Neural cell (in vitro differentiated cells): ENCODE measurements around the gene CST6. TPM values are rescaled to one million over a fixed set of nuclear protein-coding genes. Genes with fewer than 3 reads are reported as not detected.

Experiments
- H2AFZ ChIP-seq: fragments of 200-600, 300-800 bp; sonication (generic), shearing (Covaris generic); 2 replicates; pipeline ENCODE4 v1.6.0; 2014; ENCODE audit warnings: low read depth, mild to moderate bottlenecking, antibody characterized with exemption, low read length, moderate library complexity
- H3F3A ChIP-seq: fragments of 200-600 bp; shearing (Covaris generic); 2 replicates; pipeline ENCODE4 v1.6.1; 2016; ENCODE audit warnings: mild to moderate bottlenecking, moderate library complexity, mixed read lengths, antibody characterized with exemption, low read length; ENCODE audit not compliant: insufficient read depth, poor library complexity, severe bottlenecking
- H3K27ac ChIP-seq: fragments of 200-600, 300-800 bp; sonication (generic), shearing (Covaris generic); 2 replicates; pipeline ENCODE4 v1.5.1; 2014; ENCODE audit warnings: mild to moderate bottlenecking, low read length, moderate library complexity
- H3K27me3 ChIP-seq: fragments of 300-800, 200-600 bp; sonication (generic), shearing (Covaris generic); 2 replicates; pipeline ENCODE4 v1.6.0; 2014; ENCODE audit warnings: mild to moderate bottlenecking, low read depth, low read length, moderate library complexity; ENCODE audit not compliant: insufficient read depth
- H3K36me3 ChIP-seq: fragments of 300-800, 200-600 bp; sonication (generic), shearing (Covaris generic); 2 replicates; pipeline ENCODE4 v1.5.1; 2014; ENCODE audit warnings: mild to moderate bottlenecking, antibody characterized with exemption, low read length, moderate library complexity; ENCODE audit not compliant: insufficient read depth
- H3K4me2 ChIP-seq: fragments of 300-800, 200-600 bp; sonication (generic), shearing (Covaris generic); 2 replicates; pipeline ENCODE4 v1.6.0; 2014; ENCODE audit warnings: mild to moderate bottlenecking, low read length
- H3K4me3 ChIP-seq: fragments of 300-800, 200-600 bp; sonication (generic), shearing (Covaris generic); 2 replicates; pipeline ENCODE4 v1.5.1; 2014; ENCODE audit warnings: mild to moderate bottlenecking, low read length, moderate library complexity
- H3K79me2 ChIP-seq: fragments of 200-600 bp; shearing (Covaris generic); replicated peaks from 2 replicates; pipeline ENCODE4 v1.6.0; 2014; ENCODE audit warnings: mild to moderate bottlenecking, low read length, moderate library complexity; ENCODE audit not compliant: insufficient read depth
- H3K9ac ChIP-seq: fragments of 300-800, 200-600 bp; sonication (generic), shearing (Covaris generic); 2 replicates; pipeline ENCODE4 v1.6.1; 2016; ENCODE audit warnings: mild to moderate bottlenecking, low read length, mixed read lengths
- H3K9me2 ChIP-seq: fragments of 200-600 bp; shearing (Covaris generic); 2 replicates; pipeline ENCODE4 v1.6.1; 2016; ENCODE audit warnings: mild to moderate bottlenecking, low read length, mixed read lengths; ENCODE audit not compliant: insufficient read depth
- H3K9me3 ChIP-seq: fragments of 200-600, 300-800 bp; sonication (generic), shearing (Covaris generic); 2 replicates; pipeline ENCODE4 v1.6.1; 2016; ENCODE audit warnings: mild to moderate bottlenecking, mixed run types, low read length, moderate library complexity, mixed read lengths
- H4K20me1 ChIP-seq: fragments of 200-600 bp; shearing (Covaris generic); 2 replicates; pipeline ENCODE4 v1.6.1; 2016; ENCODE audit warnings: mild to moderate bottlenecking, mixed run types; ENCODE audit not compliant: insufficient read depth
- CTCF ChIP-seq: fragments of 450-650 bp; IDR thresholded peaks from 2 replicates; pipeline ENCODE4 v1.5.1; 2014; ENCODE audit warnings: antibody characterized with exemption, mild to moderate bottlenecking, moderate library complexity; ENCODE audit not compliant: poor library complexity, severe bottlenecking
- EP300 ChIP-seq: fragments of 450-650 bp; conservative IDR thresholded peaks from 2 replicates; pipeline ENCODE4 v1.6.1; 2014; ENCODE audit warnings: antibody characterized with exemption, mild to moderate bottlenecking, moderate library complexity; ENCODE audit not compliant: poor library complexity, severe bottlenecking
- EZH2 ChIP-seq: fragments of 200-600, 300-800 bp; shearing (Covaris generic), sonication (generic); IDR thresholded peaks from 2 replicates; pipeline ENCODE4 v1.6.1; 2014; ENCODE audit warnings: antibody characterized with exemption, low read length, borderline replicate concordance, mild to moderate bottlenecking; ENCODE audit not compliant: insufficient read depth, poor library complexity, severe bottlenecking
- MXI1 ChIP-seq: fragments of 450-650 bp; conservative IDR thresholded peaks from 2 replicates; pipeline ENCODE4 v1.6.1; 2014; ENCODE audit warnings: antibody characterized with exemption, mild to moderate bottlenecking; ENCODE audit not compliant: poor library complexity, severe bottlenecking
- POLR2AphosphoS5 ChIP-seq: IDR thresholded peaks from 2 replicates; pipeline ENCODE4 v1.6.1; 2012
- RAD21 ChIP-seq: fragments of 450-650 bp; conservative IDR thresholded peaks from 2 replicates; pipeline ENCODE4 v1.6.1; 2014; ENCODE audit warnings: antibody characterized with exemption, mild to moderate bottlenecking, moderate library complexity
- REST ChIP-seq: IDR thresholded peaks from 2 replicates; pipeline ENCODE4 v1.6.1; 2012; ENCODE audit warnings: borderline replicate concordance
- SMC3 ChIP-seq: fragments of 450-650 bp; conservative IDR thresholded peaks from 2 replicates; pipeline ENCODE4 v1.6.1; 2014; ENCODE audit warnings: antibody characterized with exemption, mild to moderate bottlenecking, moderate library complexity; ENCODE audit not compliant: poor library complexity
- TAF1 ChIP-seq: IDR thresholded peaks from 2 replicates; pipeline ENCODE4 v1.6.1; 2012; ENCODE audit warnings: low read depth
- polyA plus RNA-seq: library from polyadenylated mRNA; depleted of rRNA; stranded (reverse); fragments of >200 nt; gene quantifications from 2 replicates; pipeline ENCODE4 v1.2.3, GENCODE V29; 2014

CST6 gene
- polyA plus RNA-seq, 1 donor from 2014 or later = not detected

GRCh38 chr11:66032957-66033735, 21.3 kb downstream of the CST6 start:
- TF ChIP-seq REST (no peak), MXI1 (no peak), RAD21 (no peak), TAF1 (no peak), SMC3 (no peak), CTCF (no peak), EZH2 (no peak), POLR2AphosphoS5 (no peak), EP300 (no peak)
- Histone ChIP-seq H3K79me2 (no peaks in the 10 kb centered on the region), H3K9me2 (no peaks in the 10 kb centered on the region), H3K27me3 (no peaks in the 10 kb centered on the region), H4K20me1 (no peaks in the 10 kb centered on the region), H3K9ac (no peak overlapping the region), H3K9me3 (no peaks in the 10 kb centered on the region), H3K4me3 (no peak overlapping the region), H3K27ac (no peak overlapping the region), H3F3A (no peaks in the 10 kb centered on the region), H3K36me3 (no peaks in the 10 kb centered on the region), H2AFZ (no peak overlapping the region), H3K4me2 (no peak overlapping the region)

GRCh38 chr11:66035653-66036333, 24.0 kb downstream of the CST6 start:
- Histone ChIP-seq H3K36me3 (no peaks in the 10 kb centered on the region), H3K4me2 (no peak overlapping the region)

More at GRCh38 chr11:66035653-66036333, 24.0 kb downstream of the CST6 start:
- Histone ChIP-seq H4K20me1 (no peaks in the 10 kb centered on the region), H3K27me3 (no peaks in the 10 kb centered on the region), H2AFZ (no peak overlapping the region), H3F3A (no peaks in the 10 kb centered on the region), H3K27ac (no peak overlapping the region), H3K9ac (no peak overlapping the region), H3K9me3 (no peaks in the 10 kb centered on the region), H3K4me3 (no peak overlapping the region), H3K9me2 (no peaks in the 10 kb centered on the region), H3K79me2 (no peaks in the 10 kb centered on the region)
- TF ChIP-seq EZH2 (no peak), POLR2AphosphoS5 (no peak), TAF1 (no peak), RAD21 (no peak)
